Ascending aorta (tissue), 2 donors: ENCODE data around the gene TANC1. TPM values are rescaled to one million over a fixed set of nuclear protein-coding genes. Genes with fewer than 3 reads are reported as not detected.

Experiments
- DNase-seq, 2 donors: peaks; one replicate each; pipeline ENCODE4 v3.0.0-alpha.2; 2019; ENCODE audit warnings: low spot score in 2 of 2
- H3K27ac ChIP-seq, 2 donors: fragments of 200-600 bp; sonication (generic); one replicate each; pipeline ENCODE4 v1.5.1; 2016 to 2017; ENCODE audit warnings: mild to moderate bottlenecking in 1 of 2
- H3K27me3 ChIP-seq: fragments of 200-600 bp; sonication (generic); one replicate; pipeline ENCODE4 v1.5.1; 2017
- H3K36me3 ChIP-seq, 2 donors: fragments of 200-600 bp; sonication (generic); one replicate each; pipeline ENCODE4 v1.5.1; 2016
- H3K4me1 ChIP-seq, 2 donors: fragments of 200-600 bp; sonication (generic); one replicate each; pipeline ENCODE4 v1.5.1; 2016 to 2017; ENCODE audit warnings: mild to moderate bottlenecking in 1 of 2
- H3K4me3 ChIP-seq, 2 donors: fragments of 200-600 bp; sonication (generic); one replicate each; pipeline ENCODE4 v1.5.1; 2016 to 2017; ENCODE audit warnings: mild to moderate bottlenecking in 1 of 2
- H3K9me3 ChIP-seq, 2 donors: fragments of 200-600 bp; sonication (generic); one replicate each; pipeline ENCODE4 v1.5.1; 2016
- CTCF ChIP-seq, 3 experiments: fragments of 200-600 bp in 2 of 3; fragments of 450-650 bp in 1 of 3; sonication (generic) in 2 of 3; IDR thresholded peaks; one replicate each; pipeline ENCODE4 v1.5.1; 2016 to 2019; ENCODE audit warnings: antibody characterized with exemption in 3 of 3, mild to moderate bottlenecking in 1 of 3, moderate library complexity in 1 of 3
- intact Hi-C: fragments of 100-400 bp; cut with DNase I; formaldehyde crosslinking; loops from one replicate; pipeline ENCODE4 v1.15.1; 2023
- total RNA-seq: library from RNA; depleted of rRNA; stranded (reverse); fragments of >200 nt; gene quantifications from one replicate; pipeline ENCODE4 v1.1.0, GENCODE V29; 2016

TANC1 gene
- total RNA-seq, 1 donor from 2014 or later = 45.4 TPM

DNA sequence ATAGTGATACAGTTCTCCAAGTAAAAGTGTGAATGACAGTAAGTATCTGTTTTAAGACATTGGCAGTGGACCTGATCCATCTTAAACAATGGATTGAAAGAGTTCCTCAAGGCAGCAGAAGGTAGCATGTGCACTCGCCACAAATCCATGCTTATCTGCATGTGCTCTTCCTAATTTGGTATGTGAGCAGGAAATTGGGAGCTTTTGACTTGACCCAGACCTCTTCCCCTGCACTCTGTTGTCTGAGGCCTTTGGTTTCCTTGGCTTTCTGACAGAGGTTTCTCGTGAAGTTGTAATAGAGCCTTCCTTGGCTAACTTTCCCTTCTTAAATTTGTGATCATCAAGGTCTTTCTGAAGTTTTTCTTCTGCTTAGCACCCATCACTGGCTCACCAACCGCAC lies 204.0 kb downstream of the TANC1 start:
- Histone ChIP-seq H3K4me3 (no peak overlapping the region), H3K36me3 (peaks cover 32 to 47% of the 10 kb centered on the region in 2 donors), H3K27ac (no peak overlapping the region), H3K4me1 (peaks cover 0 to 3% of the 10 kb centered on the region in 2 donors), H3K9me3 (no peaks in the 10 kb centered on the region), H3K27me3 (no peaks in the 10 kb centered on the region)
- DNase-seq = no peak
- intact Hi-C loops = no loop called here
- TF ChIP-seq CTCF (IDR thresholded peaks at IDR 0.05) = no peak

- Histone ChIP-seq H3K36me3 (peaks cover 46 to 68% of the 10 kb centered on the region in 2 donors), H3K27ac (no peak overlapping the region), H3K9me3 (no peaks in the 10 kb centered on the region), H3K4me1 (no peaks in the 10 kb centered on the region), H3K4me3 (no peak overlapping the region), H3K27me3 (no peaks in the 10 kb centered on the region)
- intact Hi-C loops = no loop called here
- TF ChIP-seq CTCF (IDR thresholded peaks at IDR 0.05) = no peak
- DNase-seq = no peak
These were observed 206.3 kb downstream of the TANC1 start for GRCh38 chr2:159174759-159175158.

DNA sequence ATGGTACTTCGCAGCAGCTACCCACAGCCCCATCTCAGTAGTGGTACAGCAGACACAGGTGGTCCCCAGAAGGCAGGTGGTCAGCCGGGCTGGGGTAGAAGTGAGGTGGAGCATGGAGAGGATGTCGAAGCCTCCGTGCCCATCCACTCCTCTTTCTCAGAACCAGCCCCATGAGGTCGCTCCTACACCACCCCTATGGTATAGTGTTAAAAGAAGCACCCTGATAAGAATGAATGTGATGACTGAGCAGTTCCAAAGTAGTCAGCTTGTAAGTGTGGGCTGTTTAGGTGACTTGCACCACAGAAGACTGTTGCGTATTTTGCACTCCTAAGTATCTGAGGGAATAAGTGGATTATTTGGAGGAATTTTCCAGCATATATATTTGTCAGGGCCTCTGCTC lies 206.7 kb downstream of the TANC1 start:
- no peak for DNase-seq
- Histone ChIP-seq H3K9me3 (no peaks in the 10 kb centered on the region), H3K4me1 (no peaks in the 10 kb centered on the region), H3K27me3 (no peaks in the 10 kb centered on the region), H3K36me3 (peaks cover 49 to 68% of the 10 kb centered on the region in 2 donors), H3K4me3 (no peak overlapping the region), H3K27ac (no peak overlapping the region)
- no peak for TF ChIP-seq CTCF (IDR thresholded peaks at IDR 0.05)
- intact Hi-C loops = no loop called here

DNA sequence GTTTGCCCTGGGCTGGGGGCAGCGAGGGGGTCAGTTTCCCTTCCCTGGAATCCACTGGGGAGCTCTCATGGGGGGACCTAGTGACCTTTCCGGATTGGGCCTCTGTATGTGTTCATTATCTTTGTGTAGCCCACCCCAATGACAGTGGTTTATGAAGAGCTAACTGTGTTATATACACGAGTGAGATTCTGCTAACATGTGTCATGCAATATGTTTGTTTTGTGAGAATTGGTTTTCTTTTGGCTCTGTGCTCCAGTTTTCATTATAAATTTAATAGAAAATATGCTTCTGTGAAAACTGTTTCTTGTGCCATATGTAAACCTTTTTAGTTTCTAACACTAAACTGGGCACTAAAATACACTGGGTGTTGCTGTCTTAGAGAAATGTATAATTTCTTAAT lies 207.5 kb downstream of the TANC1 start:
- no peaks in the 10 kb centered on the region for H3K9me3 ChIP-seq
- TF ChIP-seq CTCF (IDR thresholded peaks at IDR 0.05) = no peak
- no peaks in the 10 kb centered on the region for H3K27me3 ChIP-seq
- H3K36me3 ChIP-seq = peaks cover 52 to 68% of the 10 kb centered on the region in 2 donors
- no peaks in the 10 kb centered on the region for H3K4me1 ChIP-seq
- DNase-seq = no peak
- no peak overlapping the region for H3K27ac ChIP-seq
- no peak overlapping the region for H3K4me3 ChIP-seq
- intact Hi-C loops = no loop called here

DNA sequence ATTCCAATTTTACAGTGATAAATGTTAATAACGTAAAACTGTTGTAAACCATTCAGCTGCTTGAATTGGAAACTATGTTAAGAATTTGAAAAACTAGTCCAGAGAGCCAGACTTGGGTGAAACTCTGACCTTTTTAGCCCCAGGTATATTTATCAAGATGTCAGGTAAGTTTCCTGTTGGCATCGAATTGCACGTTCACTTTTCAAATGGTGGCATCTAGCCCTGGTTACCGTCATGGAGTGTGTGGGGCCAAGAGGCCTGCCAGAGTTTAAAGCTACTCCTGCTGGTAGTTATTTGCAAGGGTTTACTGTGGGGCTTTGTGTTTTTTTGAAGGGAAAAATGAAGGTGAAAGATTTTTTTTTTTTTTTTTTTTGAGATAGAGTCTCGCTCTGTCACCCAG lies 208.1 kb downstream of the TANC1 start:
- TF ChIP-seq CTCF (IDR thresholded peaks at IDR 0.05) = no peak
- H3K36me3 ChIP-seq = peaks cover 55 to 64% of the 10 kb centered on the region in 2 donors
- H3K9me3 ChIP-seq = no peaks in the 10 kb centered on the region
- H3K4me3 ChIP-seq = no peak overlapping the region
- H3K27ac ChIP-seq = no peak overlapping the region
- intact Hi-C loops = no loop called here
- no peaks in the 10 kb centered on the region for H3K27me3 ChIP-seq
- H3K4me1 ChIP-seq = no peaks in the 10 kb centered on the region
- DNase-seq = no peak

DNA sequence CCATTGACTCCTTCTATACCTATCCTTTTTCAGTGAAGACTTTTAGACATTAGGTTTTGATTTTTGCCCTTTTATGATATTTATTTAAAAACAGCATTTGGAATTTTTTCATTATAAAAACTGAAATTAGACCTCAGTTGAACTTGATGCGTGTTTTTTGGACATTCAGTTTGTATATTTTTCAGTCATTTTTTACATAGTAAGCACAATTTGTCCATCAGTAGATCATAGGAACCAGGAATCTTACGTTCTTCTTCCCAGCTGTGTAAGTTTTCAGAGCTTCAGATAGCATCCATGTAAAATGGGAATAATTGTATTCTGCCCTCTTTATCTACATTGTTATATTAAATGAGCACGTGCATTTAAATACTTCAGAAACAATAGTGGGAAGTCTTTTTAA lies 208.9 kb downstream of the TANC1 start:
- Histone ChIP-seq H3K4me1 (no peaks in the 10 kb centered on the region), H3K4me3 (no peak overlapping the region), H3K36me3 (peaks cover 58 to 59% of the 10 kb centered on the region in 2 donors), H3K9me3 (no peaks in the 10 kb centered on the region), H3K27me3 (no peaks in the 10 kb centered on the region), H3K27ac (no peak overlapping the region)
- no peak for DNase-seq
- TF ChIP-seq CTCF (IDR thresholded peaks at IDR 0.05) = no peak
- intact Hi-C loops = no loop called here
